GM12892 (cell line): ENCODE data around the gene ZNF792.

Experiments
- POLR2A ChIP-seq: IDR thresholded peaks from 2 replicates; pipeline ENCODE4 v1.6.1; 2011; ENCODE audit warnings: low read depth, low read length, control low read depth
- POLR2AphosphoS5 ChIP-seq: IDR thresholded peaks from 2 replicates; pipeline ENCODE4 v1.6.1; 2011; ENCODE audit warnings: low read depth, low read length, control low read depth
- TAF1 ChIP-seq: IDR thresholded peaks from 2 replicates; pipeline ENCODE4 v1.6.1; 2011; ENCODE audit warnings: low read depth, mild to moderate bottlenecking, control low read depth, low read length, borderline replicate concordance

- no peak for TF ChIP-seq POLR2AphosphoS5
- TF ChIP-seq TAF1, result no peak
- no peak for TF ChIP-seq POLR2A
These were observed 45.8 kb downstream of the ZNF792 start for GRCh38 chr19:34918190-34918589.
